K562 (cell line): Measurements from ENCODE around the gene SCAMP3. TPM values are rescaled to one million over a fixed set of nuclear protein-coding genes. Genes with fewer than 3 reads are reported as not detected.
A peak's percentile ranks its signal among the peaks of the same experiment; 100 is the strongest.
"Not testable (repeated sequence)": the region's sequence is repeated elsewhere in the genome, so short reads cannot be mapped to it uniquely, and the experiment has no call there.

Experiments
- ATAC-seq: fragments of 200-7000 bp; cut with Tn5 transposase; 3 replicates; pipeline ENCODE4 v1.9.1; 2020; ENCODE audit warnings: moderate library complexity
- BruUV-seq: library from RNA; stranded (reverse); fragments of 400-500 nt; replicated peaks from 2 replicates; lab custom pipeline; 2021; lab: Mats Ljungman, UMichigan
- CTCF ChIA-PET: fragments of 300-600 bp; formaldehyde crosslinking; extraction: SDS; loops from one replicate; lab custom pipeline; 2021; ENCODE audit warnings: low intra/inter-chr PET ratio; lab: Yijun Ruan, JAX
- POLR2A ChIA-PET: fragments of 300-600, 350-650 bp; sonication (Branson Sonifier 250); formaldehyde crosslinking; extraction: SDS; loops from one replicate; lab custom pipeline; 2021; ENCODE audit warnings: antibody characterized with exemption, inconsistent platforms; lab: Yijun Ruan, JAX
- DNase-seq, 4 experiments: peaks; one replicate each; pipeline versions ENCODE4 v3.0.0 to v3.0.0-alpha.2; 2011 to 2018; ENCODE audit warnings: low spot score in 3 of 4, mixed read lengths in 3 of 4; ENCODE audit errors: extremely low read depth in 1 of 4
- FAIRE-seq: peaks from 2 replicates; lab custom pipeline; 2011; peaks lifted over from hg19 to GRCh38; lab: Jason Lieb, UNC
- H2AFZ ChIP-seq: 2 replicates; pipeline ENCODE4 v1.6.0; 2011; ENCODE audit warnings: low read depth, low read length, control low read depth, inconsistent platforms
- H3K27ac ChIP-seq: fragments of 200-600 bp; 3 replicates; pipeline ENCODE4 v1.8.0; 2011; ENCODE audit warnings: low read depth, mild to moderate bottlenecking, control low read depth, inconsistent platforms, low read length, moderate library complexity, mixed read lengths; ENCODE audit errors: extremely low read depth
- H3K27me3 ChIP-seq, 2 experiments: fragments of 300-600 bp in 1 of 2; 2 replicates in 1 of 2; 3 replicates in 1 of 2; pipeline versions ENCODE4 v1.6.0 to v1.8.0; 2011; ENCODE audit warnings: inconsistent platforms in 2 of 2, low read length in 2 of 2, mild to moderate bottlenecking in 1 of 2, mixed read lengths in 1 of 2, moderate library complexity in 1 of 2; ENCODE audit not compliant: control insufficient read depth in 2 of 2, insufficient read depth in 2 of 2
- H3K36me3 ChIP-seq: fragments of 300-600 bp; 3 replicates; pipeline ENCODE4 v1.8.0; 2011; ENCODE audit warnings: mild to moderate bottlenecking, low read length, inconsistent platforms; ENCODE audit not compliant: control insufficient read depth, insufficient read depth
- H3K4me1 ChIP-seq, 2 experiments: fragments of 200-600 bp in 1 of 2; replicated peaks in 1 of 2; 2 replicates in 1 of 2; 3 replicates in 1 of 2; pipeline versions ENCODE4 v1.5.1 to v1.8.0; 2011; ENCODE audit warnings: inconsistent platforms in 2 of 2, low read length in 2 of 2, mild to moderate bottlenecking in 1 of 2, mixed read lengths in 1 of 2, moderate library complexity in 1 of 2; ENCODE audit not compliant: control insufficient read depth in 2 of 2, insufficient read depth in 2 of 2
- H3K4me2 ChIP-seq: 2 replicates; pipeline ENCODE4 v1.6.1; 2011; ENCODE audit warnings: low read length, control low read depth, inconsistent platforms, mixed read lengths; ENCODE audit not compliant: insufficient read depth
- H3K4me3 ChIP-seq: fragments of 200-600 bp; sonication (generic), shearing (Covaris generic); 2 replicates; pipeline ENCODE4 v1.5.1; 2016; ENCODE audit warnings: control low read depth, inconsistent platforms
- H3K79me2 ChIP-seq: fragments of 200-600 bp; 3 replicates; pipeline ENCODE4 v1.8.0; 2011; ENCODE audit warnings: low read length, inconsistent platforms; ENCODE audit not compliant: control insufficient read depth, insufficient read depth
- H3K9ac ChIP-seq, 2 experiments: 2 replicates each; pipeline versions ENCODE4 v1.6.0 to v1.6.1; 2011; ENCODE audit warnings: low read depth in 2 of 2, low read length in 2 of 2, control low read depth in 1 of 2, inconsistent platforms in 1 of 2, mild to moderate bottlenecking in 1 of 2, mixed read lengths in 1 of 2; ENCODE audit not compliant: insufficient read depth in 1 of 2
- H3K9me1 ChIP-seq: one replicate; pipeline ENCODE4 v1.6.0; 2011; ENCODE audit warnings: inconsistent platforms, mild to moderate bottlenecking, low read length, moderate library complexity; ENCODE audit not compliant: control insufficient read depth, insufficient read depth
- H3K9me3 ChIP-seq: replicated peaks from 2 replicates; pipeline ENCODE4 v1.5.1; 2011; ENCODE audit warnings: low read depth, low read length, inconsistent platforms; ENCODE audit not compliant: control insufficient read depth, insufficient read depth
- H4K20me1 ChIP-seq: replicated peaks from 2 replicates; pipeline ENCODE4 v1.6.1; 2011; ENCODE audit warnings: low read length, inconsistent platforms, mixed read lengths; ENCODE audit not compliant: control insufficient read depth, insufficient read depth
- DMBX1 ChIP-seq: fragments of 250-450 bp; sonication (Bioruptor Pico); IDR thresholded peaks from 2 replicates; pipeline ENCODE4 v1.8.0; 2022; ENCODE audit warnings: inconsistent platforms, mild to moderate bottlenecking, moderate library complexity, borderline replicate concordance
- HMGN3 ChIP-seq: IDR thresholded peaks from 2 replicates; pipeline ENCODE4 v1.6.1; 2011; ENCODE audit warnings: borderline replicate concordance, low read depth, mild to moderate bottlenecking, mixed read lengths, low read length; ENCODE audit not compliant: insufficient read length; ENCODE audit errors: extremely low read depth
- MED1 ChIP-seq: sonication (generic); formaldehyde crosslinking; IDR thresholded peaks from 2 replicates; pipeline ENCODE4 v1.8.1; 2023; ENCODE audit warnings: missing genetic modification reagents, borderline replicate concordance
- MLLT1 ChIP-seq, 2 experiments: fragments of 450-650 bp; IDR thresholded peaks; 2 replicates each; pipeline ENCODE4 v1.6.1; 2016
- NFATC3 ChIP-seq: fragments of 450-650 bp; IDR thresholded peaks from 2 replicates; pipeline ENCODE4 v1.6.1; 2017; ENCODE audit warnings: mild to moderate bottlenecking
- POLR2A ChIP-seq: fragments of 450-650 bp; conservative IDR thresholded peaks from 2 replicates; pipeline ENCODE4 v1.6.1; 2016
- RNF219 ChIP-seq: fragments of 250-450 bp; sonication (Bioruptor Pico); IDR thresholded peaks from 2 replicates; pipeline ENCODE4 v1.5.0; 2022; ENCODE audit warnings: mild to moderate bottlenecking
- TBL1XR1 ChIP-seq, 2 experiments: IDR thresholded peaks; 2 replicates each; pipeline ENCODE4 v1.6.1; 2012; ENCODE audit warnings: improper control_type of control experiment in 2 of 2, low read length in 2 of 2, mild to moderate bottlenecking in 1 of 2
- TSC22D4 ChIP-seq: fragments of 450-650 bp; IDR thresholded peaks from 2 replicates; pipeline ENCODE4 v1.6.1; 2016; ENCODE audit warnings: missing genetic modification characterization, missing biosample characterization, control low read depth
- ZNF444 ChIP-seq: fragments of 250-450 bp; sonication (Bioruptor Pico); IDR thresholded peaks from 2 replicates; pipeline ENCODE4 v1.4.0; 2020; ENCODE audit warnings: mild to moderate bottlenecking, moderate library complexity
- ZNF696 ChIP-seq: fragments of 250-450 bp; sonication (Bioruptor Pico); conservative IDR thresholded peaks from 2 replicates; pipeline ENCODE4 v1.4.0; 2020; ENCODE audit warnings: mild to moderate bottlenecking, moderate library complexity
- WGBS: fragments of 100-300 bp; shearing (Covaris generic); methylation state at CpG from one replicate; pipeline ENCODE4 v1.1.6; 2016; ENCODE audit warnings: low coverage, mixed read lengths; ENCODE audit not compliant: insufficient coverage; ENCODE audit errors: missing lambda C conversion rate; 5-methylcytosine and 5-hydroxymethylcytosine counted together
- in situ Hi-C: fragments of 300-500 bp; cut with MboI; formaldehyde crosslinking; loops from 4 replicates; pipeline ENCODE4 v1.15.0; 2018; ENCODE audit warnings: inconsistent platforms, mixed read lengths
- intact Hi-C: fragments of 100-400 bp; cut with micrococcal nuclease; formaldehyde crosslinking; loops from 2 replicates; pipeline ENCODE4 v1.14.2; 2022
- polyA plus RNA-seq, 8 experiments: library from polyadenylated mRNA; depleted of rRNA in 4 of 8; stranded (reverse) in 5 of 8; unstranded in 3 of 8; fragments of >200 nt; fragmentation: Nextera tagmentation in 2 of 8; fragmentation: Illumina TruSeq in 1 of 8; extraction: Ambion mirVana in 2 of 8; extraction: Trizol in 1 of 8; gene quantifications; 2 replicates each; pipeline versions ENCODE4 v1.2.1 to v1.2.3, GENCODE V29; 2011 to 2014; ENCODE audit warnings: inconsistent platforms in 1 of 8, missing spikeins in 1 of 8
- total RNA-seq, 7 experiments: library from RNA; depleted of rRNA in 6 of 7; stranded (reverse); fragments of >200 nt in 6 of 7; fragmentation: Illumina TruSeq in 2 of 7; extraction: Trizol in 2 of 7; gene quantifications; 2 replicates each; pipeline versions ENCODE4 v1.2.1 to v1.2.3, GENCODE V29; 2011 to 2021; ENCODE audit warnings: low replicate concordance in 1 of 7

The SCAMP3 gene
- total and polyA plus RNA-seq, 9 of the 15 experiments (the other 6 are each of a cell fraction or from before 2014, with no cell fraction given): 14.2 to 131 (median 86.1) TPM

DNA sequence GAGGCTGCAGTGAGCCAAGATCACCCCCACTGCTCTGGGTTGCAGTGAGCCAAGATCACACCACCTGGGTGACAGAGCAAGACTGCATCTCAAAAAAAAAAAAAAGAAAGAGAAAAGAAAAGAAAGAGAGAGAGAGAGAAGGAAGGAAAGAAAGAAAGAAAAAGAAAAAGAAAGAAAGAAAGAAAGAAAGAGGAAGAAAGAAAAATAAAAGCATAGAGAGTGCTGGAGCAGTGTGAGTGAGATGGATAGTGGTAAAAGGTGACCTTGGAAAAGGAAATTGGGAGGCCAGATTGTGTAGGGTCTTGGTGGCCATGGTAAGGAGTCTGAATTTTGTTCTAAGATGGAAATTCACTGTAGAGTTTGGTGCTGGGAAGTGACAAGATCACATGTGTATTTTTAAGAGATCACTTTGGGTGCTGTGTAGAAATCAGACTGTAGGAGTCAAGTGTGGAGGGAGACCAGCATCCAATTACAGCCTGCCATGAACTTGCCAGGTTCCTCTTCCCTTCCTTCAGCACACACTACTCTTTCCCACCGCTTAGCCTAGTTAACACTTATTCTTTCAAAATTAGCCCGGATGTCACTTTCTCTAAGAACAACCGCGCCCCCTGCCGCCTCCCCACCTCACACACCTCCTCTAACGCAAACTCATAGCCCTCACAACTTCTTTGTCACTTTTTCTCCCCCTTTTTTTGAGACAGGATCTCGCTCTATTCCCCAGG, 35.8 kb downstream of the SCAMP3 start (continued):
- TF ChIP-seq HMGN3: no peak
- TF ChIP-seq ZNF444 (CRISPR knock-in tag): no peak
- TF ChIP-seq TSC22D4 (tag): no peak
- TF ChIP-seq ZNF696 (CRISPR knock-in tag): no peak
- TF ChIP-seq RNF219 (CRISPR knock-in tag): no peak
- no peak for TF ChIP-seq NFATC3
- TF ChIP-seq TBL1XR1 (IDR thresholded peaks at IDR 0.05; ENCODE audit: low read length in 2 of 2): 0 out of 4 replicates have a peak, but pooled peaks have one; percentile 8 to 32
- no peak for TF ChIP-seq POLR2A

DNA sequence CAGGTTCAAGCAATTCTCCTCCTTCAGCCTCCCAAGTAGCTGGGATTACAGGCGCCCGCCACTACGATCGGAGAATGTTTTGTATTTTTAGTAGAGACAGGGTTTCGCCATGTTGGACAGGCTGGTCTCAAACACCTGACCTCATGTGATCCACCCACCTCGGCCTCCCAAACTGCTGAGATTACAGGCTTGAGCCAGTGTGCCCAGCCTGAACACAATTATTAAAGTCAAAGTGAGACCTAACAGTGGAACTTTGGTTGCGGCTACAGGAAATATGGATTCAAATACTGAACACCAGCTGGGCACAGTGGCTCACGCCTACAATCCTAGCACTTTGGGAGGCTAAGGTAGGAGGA, 36.8 kb downstream of the SCAMP3 start:
- Histone ChIP-seq H3K9ac (peak overlapping the region; percentile 37 to 76; a peak in 3 of 4 replicates), H3K4me3 (peak overlapping the region; percentile 51; the same call in 1 of the 2 replicates), H3K27ac (peak overlapping the region; percentile 86; the same call in 2 of the 3 replicates), H3K4me2 (peak overlapping the region; percentile 81)
- H3K9me1 ChIP-seq, FAIRE-seq, in situ Hi-C loops, intact Hi-C loops, DNase-seq, H3K36me3 ChIP-seq, H4K20me1 ChIP-seq: not testable (repeated sequence)
- TF ChIP-seq DMBX1 (CRISPR knock-in tag) (peak; percentile 62; the same call in 1 of the 2 replicates), MLLT1 (IDR thresholded peaks at IDR 0.05) (0 out of 4 replicates have a peak, but pooled peaks of 1 of the 2 experiments have one; percentile 32), MED1 (CRISPR knock-in tag) (0 out of 2 replicates have a peak, but pooled peaks have one; percentile 58)
- TF ChIP-seq, all 486 proteins: peak for 3; not testable (repeated sequence) for 483
- not testable (repeated sequence) for H3K9me3 ChIP-seq, H2AFZ ChIP-seq, H3K27me3 ChIP-seq, ATAC-seq, BruUV-seq
- 82% methylated on average over 8 of the region's 8 CpGs for WGBS
- ChIA-PET POLR2A (interaction anchor here (1.2 to 1.4 kb wide), 2 partner anchors 18 to 31 kb away, joined by 4 to 5 read pairs; no protein-coding TSS in a partner anchor), CTCF (interaction anchor here (0.9 to 3.2 kb wide), 4 partner anchors 16 to 49 kb away, joined by 3 to 31 read pairs (median 10); partner anchors contain the start of genes MTX1 and THBS3)
- Histone ChIP-seq H3K79me2 (peaks cover 27% of the 10 kb centered on the region), H3K4me1 (peaks cover 30 to 38% of the 10 kb centered on the region in 2 experiments)
